GM18868 (cell line): ENCODE results near the gene RPL10.

Experiments
- ATAC-seq: cut with Tn5 transposase; IDR thresholded peaks from one replicate; pipeline ENCODE4 v1.9.1; 2021; ENCODE audit warnings: mild to moderate bottlenecking, moderate library complexity; ENCODE audit not compliant: unreplicated experiment

Gene RPL10

DNA sequence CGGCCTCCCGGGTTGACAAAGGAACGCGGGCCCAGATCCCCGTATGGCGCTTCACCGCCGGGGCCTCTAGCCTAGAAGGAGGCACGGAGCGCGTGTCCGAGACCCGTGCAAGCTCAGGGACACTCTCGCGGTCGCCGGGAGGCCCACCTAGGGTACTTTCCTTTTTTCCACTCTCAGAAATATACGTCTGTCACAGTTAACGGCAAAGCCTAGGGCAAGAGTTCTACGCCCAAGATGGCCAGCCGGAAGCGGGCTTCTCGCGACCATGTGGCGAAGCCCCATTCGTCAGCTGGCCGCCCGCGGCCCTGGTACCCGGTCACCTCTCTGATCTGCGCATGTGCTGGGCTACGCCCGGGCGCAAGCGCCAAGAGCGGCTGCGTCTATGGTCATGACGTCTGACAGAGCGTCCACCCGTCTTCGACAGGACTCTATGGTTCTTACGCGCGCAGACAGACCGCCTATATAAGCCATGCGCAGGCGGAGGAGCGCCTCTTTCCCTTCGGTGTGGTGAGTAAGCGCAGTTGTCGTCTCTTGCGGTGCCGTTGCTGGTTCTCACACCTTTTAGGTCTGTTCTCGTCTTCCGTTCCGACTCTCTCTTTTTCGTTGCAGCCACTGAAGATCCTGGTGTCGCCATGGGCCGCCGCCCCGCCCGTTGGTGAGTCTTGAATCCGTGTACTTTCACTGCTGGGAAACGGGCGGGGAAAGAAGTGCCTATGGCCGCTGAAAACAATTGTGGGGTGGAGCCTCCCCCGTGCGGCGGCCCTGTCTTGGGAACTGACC, at the start of gene RPL10:
Gene RPL10 (plus strand): TSS at position 490 of the 780 bp plus-strand sequence. CDS start 143 bp downstream, at position 633.
- ATAC-seq = peak; percentile 88

DNA sequence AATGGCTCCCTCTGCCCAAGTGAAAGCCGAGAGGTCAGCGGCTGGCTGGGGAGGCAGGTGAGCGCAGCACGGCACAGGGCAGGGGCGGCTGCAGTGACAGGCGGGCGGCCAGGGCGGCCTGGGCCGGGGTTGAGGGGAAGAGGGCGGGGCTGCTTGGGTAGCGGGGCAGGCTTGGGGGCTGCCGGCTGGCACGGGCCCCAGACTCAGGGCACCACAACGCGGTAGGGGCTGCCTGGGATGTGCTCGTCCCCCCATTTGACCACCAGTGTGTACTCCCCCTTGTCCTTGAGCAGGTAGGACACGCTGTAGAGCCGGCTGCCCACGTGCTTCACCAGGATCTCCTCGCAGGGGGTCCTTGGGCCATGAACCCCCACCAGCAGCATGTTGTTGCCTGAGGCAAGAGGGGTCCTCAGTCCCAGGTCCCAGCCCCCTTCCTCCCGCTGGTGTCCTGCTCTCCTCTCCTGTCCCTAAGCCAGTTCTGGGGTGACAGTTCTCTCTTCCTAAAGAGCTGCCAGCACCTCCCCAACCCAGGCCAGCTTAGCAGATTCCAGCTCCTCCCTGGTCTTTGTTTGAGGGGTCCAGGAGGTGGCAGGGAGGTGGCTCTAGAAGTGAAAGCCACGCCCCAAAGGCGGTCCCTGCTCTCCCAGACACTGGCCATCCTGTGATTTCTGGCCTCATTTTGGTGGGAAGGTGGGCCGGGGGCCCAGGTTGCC, 49.4 kb upstream of the RPL10 start:
- no peak for ATAC-seq

DNA sequence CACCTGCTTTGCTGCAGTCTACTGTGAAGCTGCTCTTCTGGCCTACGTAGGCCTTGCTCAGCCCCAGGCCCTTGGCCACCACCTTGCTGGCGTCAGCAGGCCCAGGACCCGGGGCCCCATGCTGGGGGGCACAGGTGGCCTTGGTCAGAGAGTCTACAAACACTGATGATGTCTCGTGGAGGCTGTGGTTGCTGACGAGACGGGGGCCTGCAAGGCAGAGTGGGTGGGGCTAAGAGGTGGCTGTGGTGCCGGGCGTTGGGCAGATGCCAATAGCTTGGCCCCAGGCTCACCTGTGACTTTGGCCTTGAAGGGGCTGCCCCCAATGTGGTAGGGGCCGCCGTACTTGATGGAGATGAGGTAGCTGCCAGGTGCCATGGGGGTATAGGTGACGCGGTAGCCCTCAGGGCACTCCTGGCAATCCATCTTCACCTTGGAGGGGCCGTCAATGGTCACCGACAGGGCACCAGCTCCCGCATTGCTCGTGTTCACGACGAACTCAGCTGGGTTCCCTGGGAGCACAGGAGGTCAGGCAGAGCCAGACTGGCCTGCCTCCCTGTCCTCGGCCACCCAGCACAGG, 48.7 kb upstream of the RPL10 start:
- ATAC-seq = no peak

DNA sequence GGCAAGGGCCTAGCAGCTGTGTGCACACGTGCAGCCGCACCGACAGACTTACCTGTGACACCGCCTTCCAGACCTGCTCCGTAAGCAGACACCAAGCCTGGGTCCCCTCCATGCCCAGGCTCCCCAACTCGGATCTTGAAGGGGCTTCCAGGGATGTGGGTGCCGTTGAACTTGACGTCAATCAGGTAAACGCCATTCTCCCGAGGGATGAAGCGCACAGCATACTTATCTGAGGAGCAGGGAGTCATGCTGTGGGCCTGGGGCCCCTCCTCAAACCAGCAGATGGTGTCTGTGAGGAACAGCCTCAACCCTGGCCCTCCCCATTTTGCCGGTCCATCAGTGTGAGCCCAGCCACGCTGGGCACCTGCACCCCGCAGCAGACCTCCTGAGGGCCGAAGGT, 48.2 kb upstream of the RPL10 start:
- ATAC-seq = no peak

DNA sequence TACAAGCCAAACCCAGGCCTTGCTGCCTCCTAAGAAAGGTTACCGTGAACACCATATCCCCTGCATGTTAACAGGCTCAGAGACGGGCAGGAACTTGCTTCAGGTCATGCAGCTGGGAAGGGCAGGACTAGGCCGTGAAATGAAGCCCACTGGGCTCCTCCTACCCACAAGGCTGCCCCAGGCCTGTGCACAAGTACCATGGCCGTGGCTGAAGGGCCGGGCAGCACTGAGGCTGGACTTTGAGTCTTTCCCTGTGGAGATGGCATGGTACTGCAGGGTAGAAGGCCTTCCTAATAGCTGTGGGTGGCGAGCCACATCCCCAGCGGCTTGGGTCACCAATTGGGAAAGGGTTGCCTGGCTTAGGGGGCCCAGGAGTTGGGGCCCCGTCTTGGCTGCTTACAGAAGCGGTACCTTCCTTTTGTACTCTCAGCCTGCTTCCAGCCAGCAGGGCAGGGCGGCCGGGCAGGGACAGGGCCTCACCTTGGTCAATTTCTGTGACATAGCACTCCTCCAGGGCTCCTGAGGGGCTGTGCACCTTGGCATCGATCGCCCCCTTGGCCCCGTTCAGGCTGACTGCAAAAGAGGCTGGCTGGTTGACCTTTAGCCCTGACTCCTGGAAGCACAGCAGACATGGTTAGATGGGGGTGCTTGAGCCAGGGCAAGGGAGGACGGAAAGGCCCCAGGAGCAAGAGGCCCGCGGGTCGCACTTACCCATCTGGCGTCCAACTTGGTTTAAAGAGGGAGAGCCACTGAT, 47.6 kb upstream of the RPL10 start:
- ATAC-seq = no peak

DNA sequence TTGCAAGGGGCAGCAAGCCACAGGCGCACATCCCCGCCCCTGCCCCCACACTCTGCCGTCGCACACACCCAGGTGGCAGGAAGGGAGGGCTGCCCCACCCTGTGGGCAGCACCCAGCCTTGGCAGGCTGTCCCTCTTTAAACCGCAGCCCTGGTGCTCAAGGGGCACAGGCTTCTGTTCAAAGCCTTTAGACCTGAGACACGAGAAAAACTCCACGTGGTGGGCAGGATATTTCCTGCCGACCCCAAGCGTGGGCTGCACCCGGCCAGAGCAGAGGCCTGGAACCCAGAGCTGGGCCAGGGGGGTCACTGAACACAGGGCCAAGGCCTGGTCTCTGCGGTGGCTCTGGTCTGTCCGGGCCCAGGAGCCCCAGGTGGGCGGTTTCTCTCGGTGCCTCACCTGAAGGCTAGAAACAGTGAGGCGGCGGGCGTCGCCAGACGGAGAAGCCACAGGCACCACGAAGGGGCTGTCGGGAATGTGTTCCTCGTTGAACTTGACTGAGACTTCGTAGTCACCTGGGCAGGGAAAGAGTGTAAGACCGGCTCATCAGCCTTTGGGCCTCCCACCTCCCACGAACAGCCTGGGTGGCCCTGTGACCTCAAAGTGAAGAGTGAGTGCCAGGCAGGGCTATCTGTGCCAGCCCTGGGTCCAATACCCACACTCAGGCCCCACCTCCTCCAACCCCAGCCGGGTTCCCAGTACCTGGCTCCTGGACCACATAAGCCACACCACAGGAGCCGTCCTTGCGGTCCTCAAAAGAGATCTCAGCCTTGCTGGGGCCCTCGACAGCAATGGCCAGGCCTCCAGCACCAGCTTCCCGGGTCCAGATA, 46.8 kb upstream of the RPL10 start:
- ATAC-seq = no peak

DNA sequence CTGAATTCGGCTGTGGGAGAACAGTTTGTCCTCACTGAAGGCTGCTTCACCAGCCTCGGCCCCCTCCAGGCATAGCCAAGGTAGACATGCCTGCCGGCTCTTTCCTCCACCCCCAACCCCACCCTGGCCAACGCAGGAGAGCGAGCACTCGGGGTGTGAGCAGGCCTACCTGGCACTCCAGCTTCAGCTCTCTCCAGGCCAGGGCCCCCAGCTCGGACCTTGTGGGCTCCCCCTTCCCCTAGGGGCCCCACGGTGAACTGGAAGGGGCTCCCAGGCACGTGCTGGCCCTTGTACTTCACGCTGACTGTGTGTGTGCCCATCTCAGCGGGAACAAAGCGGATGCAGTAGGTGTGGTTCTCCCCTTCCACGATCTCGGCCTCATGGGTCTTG, 46.2 kb upstream of the RPL10 start:
- ATAC-seq = no peak

DNA sequence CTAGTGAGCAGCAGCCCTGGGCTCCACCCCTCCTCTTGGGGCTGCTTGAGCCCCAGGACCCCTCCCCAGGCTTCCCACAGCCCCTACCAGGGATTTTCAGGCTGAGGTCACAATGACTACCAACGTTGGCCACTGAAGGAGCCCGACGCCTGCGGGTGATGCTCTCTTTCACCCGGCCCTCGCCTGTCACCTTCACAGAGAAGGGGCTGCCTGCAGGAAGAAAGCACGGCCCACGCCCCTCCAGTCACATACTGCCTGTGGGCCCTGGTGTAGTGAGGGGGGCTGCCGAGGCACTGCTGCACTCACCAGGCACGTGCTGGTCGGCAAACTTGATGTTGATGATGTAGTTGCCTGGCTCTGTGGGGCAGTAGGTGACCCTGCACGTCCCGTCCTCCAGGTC, 45.7 kb upstream of the RPL10 start:
- ATAC-seq = no peak

DNA sequence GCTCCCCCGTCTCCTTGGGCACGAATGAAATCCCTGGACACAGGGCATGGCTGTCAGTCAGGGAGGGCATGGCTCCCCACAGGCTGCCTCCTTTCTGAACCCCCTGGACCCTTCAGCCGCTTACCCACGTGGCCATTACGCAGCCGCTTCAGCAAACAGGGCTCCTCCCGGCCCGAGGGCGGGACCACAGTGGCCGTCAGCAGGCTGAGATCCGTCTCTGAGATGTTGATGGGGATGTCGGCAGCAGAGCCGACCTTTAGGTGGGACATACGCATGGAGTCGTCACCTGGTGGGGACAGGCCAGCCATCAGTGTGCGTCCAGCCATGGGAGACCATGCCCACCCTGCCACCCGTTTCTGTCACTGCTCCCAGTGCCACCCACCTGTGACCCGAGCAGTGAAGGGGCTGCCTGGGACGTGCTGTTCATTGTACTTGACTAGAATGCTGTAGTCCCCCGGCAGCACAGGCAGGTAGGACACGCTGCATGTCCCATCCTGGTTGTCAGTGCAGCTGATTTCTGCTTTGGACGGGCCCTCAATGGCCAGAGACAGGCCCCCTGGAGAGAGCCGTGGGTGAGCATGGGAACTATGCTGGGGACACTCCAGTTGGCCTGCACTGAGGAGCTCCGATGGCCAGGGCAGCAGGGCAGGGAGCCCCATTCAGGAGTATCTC, 44.9 kb upstream of the RPL10 start:
- no peak for ATAC-seq

DNA sequence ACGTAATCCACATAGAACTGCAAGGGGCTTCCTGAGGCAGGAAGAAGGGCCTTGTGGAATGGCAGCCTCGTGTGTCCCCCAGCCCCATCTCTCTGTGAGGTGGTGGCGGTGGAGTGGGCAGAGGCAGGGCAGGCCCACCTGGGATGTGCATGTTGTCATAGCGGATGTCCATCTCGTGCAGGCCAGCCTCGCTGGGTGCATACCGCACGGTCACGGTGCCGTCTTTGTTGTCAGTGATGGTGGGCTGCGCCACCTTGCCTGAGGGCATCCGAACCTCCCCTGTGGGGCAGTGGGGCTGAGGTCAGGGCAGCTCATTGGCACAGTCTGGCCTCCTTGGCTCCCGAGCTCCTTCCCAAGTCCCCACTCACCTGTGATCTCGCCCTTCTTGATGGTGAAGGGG, 44.2 kb upstream of the RPL10 start:
- no peak for ATAC-seq

DNA sequence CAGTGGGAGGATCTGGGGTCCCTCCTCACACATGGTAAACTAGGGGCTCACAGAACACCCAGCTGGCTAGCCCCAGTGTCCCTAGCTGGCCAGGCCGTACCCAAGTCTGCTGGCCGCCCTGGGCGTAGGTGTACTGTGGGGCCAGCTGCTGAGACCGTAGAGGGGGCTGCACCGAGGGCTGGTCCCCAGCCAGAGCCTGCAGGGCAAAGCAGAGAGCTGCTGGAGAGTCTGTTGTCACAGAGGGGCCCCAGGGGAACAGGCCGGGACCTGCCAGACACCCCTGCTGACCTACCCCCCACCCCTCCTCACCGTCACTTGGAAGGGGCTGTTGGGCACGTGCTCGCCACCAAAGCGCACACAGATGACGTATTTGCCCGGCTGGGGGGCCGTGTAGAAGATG, 43.7 kb upstream of the RPL10 start:
- ATAC-seq = no peak

DNA sequence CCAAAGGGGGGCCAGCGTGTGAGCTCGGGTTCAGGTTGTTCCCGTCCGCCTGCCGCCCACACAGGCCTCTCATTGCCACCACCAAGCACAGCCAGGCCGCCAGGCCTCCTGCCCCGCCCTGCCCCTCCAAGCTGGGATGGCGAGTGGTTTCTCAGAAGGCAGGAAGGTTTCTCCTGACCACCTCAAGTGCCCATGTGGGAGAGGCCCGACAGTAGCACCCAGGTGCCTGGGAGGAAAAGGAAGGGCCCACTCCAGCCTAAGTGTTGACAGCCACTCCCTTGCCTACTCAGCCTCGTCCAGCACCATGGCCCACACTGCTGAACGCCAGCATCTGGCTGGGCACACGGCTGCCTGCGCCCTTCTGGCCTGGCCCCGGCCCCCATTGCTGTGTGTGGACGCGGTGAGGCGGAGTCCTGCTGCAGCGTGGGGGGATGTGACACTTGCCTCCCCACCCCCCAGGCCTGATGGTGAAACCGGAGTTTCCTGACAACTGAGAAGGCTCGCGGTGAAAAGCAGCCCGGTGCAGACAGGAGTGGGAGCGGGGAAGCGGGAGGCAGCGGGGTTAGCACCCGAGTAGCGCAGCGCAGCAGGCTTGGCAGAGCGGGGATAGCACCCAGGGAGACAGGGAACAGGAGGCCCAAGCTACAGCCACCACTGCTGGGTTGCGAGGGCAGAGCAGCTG, 42.9 kb upstream of the RPL10 start:
- ATAC-seq = no peak

DNA sequence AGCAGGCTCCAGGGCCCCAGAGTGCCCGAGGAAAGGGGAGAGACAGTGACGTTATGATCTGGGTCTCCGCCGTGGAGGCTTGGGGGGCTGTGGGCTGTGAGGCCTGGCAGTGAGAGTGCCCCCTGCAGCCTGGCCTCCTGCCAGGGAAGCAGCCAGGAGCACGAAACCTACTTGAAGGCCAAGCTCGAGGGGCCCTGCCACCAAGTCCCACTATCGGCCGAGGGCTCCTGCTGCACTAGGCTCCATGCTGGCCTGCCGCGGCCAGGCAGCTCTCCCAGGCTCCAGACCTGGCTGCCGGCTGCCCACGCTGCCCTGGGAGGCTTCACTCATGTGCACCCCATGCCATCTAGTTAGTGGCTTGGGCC, 42.4 kb upstream of the RPL10 start:
- no peak for ATAC-seq

DNA sequence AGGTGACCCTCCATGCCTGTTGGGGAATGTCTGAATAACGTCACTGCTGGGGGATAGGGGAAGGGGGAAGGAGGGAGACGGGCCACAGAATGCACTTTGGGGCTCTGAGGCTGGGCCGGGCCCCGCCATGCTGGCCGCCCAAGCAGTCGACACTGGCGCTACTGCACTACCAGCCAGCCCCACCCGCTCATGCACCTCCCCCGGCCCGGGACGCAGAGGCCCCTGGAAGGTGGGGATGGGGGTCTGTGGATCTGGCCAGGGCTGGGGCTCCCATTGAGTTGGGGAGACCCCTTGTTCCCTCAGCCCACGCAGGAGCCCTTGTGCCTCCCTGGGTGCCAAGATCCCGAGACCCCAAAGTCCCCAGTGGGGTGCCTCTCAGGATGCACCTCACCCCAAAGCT, 41.6 kb upstream of the RPL10 start:
- ATAC-seq = no peak

DNA sequence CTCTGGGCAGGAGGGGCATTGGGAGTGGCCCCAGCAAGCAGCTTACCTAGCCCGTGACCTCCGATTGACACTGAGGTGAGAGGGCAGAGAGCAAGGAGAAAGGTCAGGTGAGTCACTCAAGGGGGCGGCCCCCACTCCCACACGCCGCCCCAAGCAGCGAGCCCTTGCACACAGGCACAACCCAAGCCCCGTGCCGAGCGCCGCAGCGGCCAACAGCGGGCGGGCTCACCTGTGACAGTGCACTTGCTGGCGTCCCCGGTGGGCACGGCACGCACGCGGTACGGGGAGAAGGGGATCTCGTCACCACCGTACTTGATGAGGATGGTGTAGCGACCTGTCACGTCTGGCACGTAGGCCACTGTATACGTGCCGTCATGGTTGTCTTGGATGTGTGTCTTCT, 41.0 kb upstream of the RPL10 start:
- no peak for ATAC-seq

DNA sequence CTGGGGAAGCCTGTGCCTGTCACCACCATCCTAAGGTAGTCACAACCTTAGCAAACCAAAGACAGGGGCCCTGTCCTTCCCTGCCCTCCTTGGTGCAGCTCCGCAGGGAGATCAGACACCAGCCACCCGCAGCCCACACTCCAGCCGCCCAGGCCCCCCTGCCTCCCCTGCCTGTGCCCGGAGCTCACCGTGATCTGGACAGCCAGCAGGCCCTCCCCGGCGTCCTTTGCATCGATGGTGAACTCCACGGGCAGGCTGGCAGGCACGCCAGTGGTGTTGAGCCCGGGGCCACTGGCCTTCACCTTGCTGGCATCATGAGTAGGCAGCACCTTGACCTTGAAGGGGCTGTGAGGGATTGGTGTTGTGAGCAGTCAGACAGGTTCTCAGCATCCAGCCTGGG, 40.2 kb upstream of the RPL10 start:
- ATAC-seq = no peak

DNA sequence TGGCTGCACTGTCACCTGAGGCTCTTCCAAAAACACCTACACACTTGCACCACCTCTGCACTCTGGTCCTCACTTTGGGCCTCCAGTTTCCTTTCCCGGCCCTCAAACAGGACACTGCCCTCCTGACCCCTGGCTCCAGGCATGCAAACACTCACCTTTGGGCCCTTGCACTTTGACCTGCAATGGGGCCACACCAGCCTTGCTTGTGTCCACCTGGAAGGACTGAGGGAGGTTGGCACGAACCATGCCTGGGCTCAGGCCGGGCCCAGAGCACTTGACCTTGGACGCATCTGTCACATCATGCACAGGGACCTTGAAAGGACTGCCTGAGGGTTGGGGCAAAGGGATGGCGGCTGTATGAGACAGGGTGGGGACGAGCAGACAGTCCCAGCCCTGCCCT, 39.3 kb upstream of the RPL10 start:
- ATAC-seq = no peak

DNA sequence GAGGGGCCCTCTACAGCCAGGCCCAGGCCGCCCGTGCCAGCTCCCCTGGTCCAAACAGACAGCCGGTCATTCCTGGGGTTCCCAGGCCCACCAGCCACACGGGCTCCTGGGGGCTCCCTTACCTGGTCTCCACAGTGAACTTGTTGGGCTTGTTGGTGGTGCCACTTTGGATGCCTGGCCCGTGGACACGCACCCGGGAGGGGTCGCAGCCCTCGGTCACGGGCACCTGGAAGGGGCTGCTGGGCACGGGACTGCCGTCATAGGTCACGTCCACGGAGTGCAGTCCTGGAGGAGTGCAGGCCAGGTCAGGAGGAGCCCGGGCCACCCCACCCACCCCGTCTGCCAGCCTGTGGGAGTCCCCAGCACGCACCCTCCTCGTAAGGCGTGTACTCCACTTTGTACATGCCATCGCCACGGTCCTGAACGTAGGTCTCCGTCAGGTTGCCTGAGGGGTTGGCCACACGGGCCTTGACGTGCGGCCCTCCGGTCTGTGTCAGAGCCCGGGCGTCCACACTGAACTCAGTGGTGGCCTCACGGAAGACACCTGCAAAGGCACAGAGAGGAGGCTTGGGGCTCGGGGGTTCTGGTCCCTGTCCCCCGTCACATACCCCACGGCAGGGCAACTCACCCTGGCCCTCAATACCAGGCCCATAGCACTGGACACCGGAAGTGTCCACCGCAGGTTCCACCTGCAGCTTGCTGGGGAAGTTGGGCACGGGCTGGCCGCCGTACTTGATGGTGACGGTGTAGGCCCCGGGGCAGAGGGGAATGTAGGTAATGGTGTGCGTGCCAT, 38.6 kb upstream of the RPL10 start:
- ATAC-seq = no peak
